OCI-LY7 (cell line): Measurements from ENCODE around the gene DNAH6. TPM values are rescaled to one million over a fixed set of nuclear protein-coding genes. Genes with fewer than 3 reads are reported as not detected.

ENCODE experiments used
- BruUV-seq: library from RNA; stranded (reverse); fragments of 400-500 nt; replicated peaks from 2 replicates; lab custom pipeline; 2021; lab: Mats Ljungman, UMichigan
- CTCF ChIA-PET: fragments of 300-600 bp; sonication (Branson Sonifier 250); formaldehyde crosslinking; loops from one replicate; lab custom pipeline; 2022; ENCODE audit warnings: antibody characterized with exemption; ENCODE audit not compliant: unreplicated experiment; lab: Charles Lee
- POLR2A ChIA-PET: fragments of 300-600 bp; sonication (Branson Sonifier 250); formaldehyde crosslinking; loops from one replicate; lab custom pipeline; 2022; ENCODE audit warnings: antibody characterized with exemption; lab: Charles Lee
- DNase-seq: peaks from one replicate; pipeline ENCODE4 v3.0.0-alpha.2; 2015; ENCODE audit warnings: low spot score
- H2AFZ ChIP-seq: fragments of 200-600 bp; sonication (generic), shearing (Covaris generic); 2 replicates; pipeline ENCODE4 v1.6.1; 2014; ENCODE audit warnings: mild to moderate bottlenecking, antibody characterized with exemption, low read length, moderate library complexity
- H3K27ac ChIP-seq: fragments of 200-600 bp; sonication (generic); 2 replicates; pipeline ENCODE4 v1.5.1; 2014; ENCODE audit warnings: mixed run types, low read depth, mild to moderate bottlenecking, moderate library complexity, low read length, inconsistent platforms; ENCODE audit not compliant: poor library complexity, severe bottlenecking
- H3K36me3 ChIP-seq: fragments of 200-600 bp; sonication (generic); 2 replicates; pipeline ENCODE4 v1.6.1; 2014; ENCODE audit warnings: mild to moderate bottlenecking, antibody characterized with exemption, low read length, moderate library complexity, mixed read lengths; ENCODE audit not compliant: insufficient read depth
- H3K4me1 ChIP-seq: fragments of 200-600 bp; sonication (generic); 2 replicates; pipeline ENCODE4 v1.5.1; 2014; ENCODE audit warnings: mild to moderate bottlenecking, low read length; ENCODE audit not compliant: insufficient read depth, poor library complexity, severe bottlenecking
- H3K4me2 ChIP-seq: fragments of 200-600 bp; sonication (generic); 2 replicates; pipeline ENCODE4 v1.6.1; 2014; ENCODE audit warnings: mild to moderate bottlenecking, low read length
- H3K4me3 ChIP-seq: fragments of 200-600 bp; sonication (generic); 2 replicates; pipeline ENCODE4 v1.5.1; 2014; ENCODE audit warnings: mild to moderate bottlenecking, low read depth, low read length; ENCODE audit not compliant: poor library complexity, severe bottlenecking
- H3K79me2 ChIP-seq: fragments of 200-600 bp; sonication (generic); 2 replicates; pipeline ENCODE4 v1.6.1; 2016; ENCODE audit warnings: low read depth, mild to moderate bottlenecking, low read length, moderate library complexity, mixed read lengths; ENCODE audit not compliant: insufficient read depth
- H3K9me2 ChIP-seq: fragments of 200-600 bp; sonication (generic); 2 replicates; pipeline ENCODE4 v1.6.1; 2016; ENCODE audit warnings: mild to moderate bottlenecking, low read length, mixed read lengths; ENCODE audit not compliant: insufficient read depth
- H3K9me3 ChIP-seq: fragments of 200-600 bp; sonication (generic); 2 replicates; pipeline ENCODE4 v1.6.1; 2014; ENCODE audit warnings: mild to moderate bottlenecking, mixed run types, low read length, mixed read lengths
- H4K20me1 ChIP-seq: fragments of 200-600 bp; sonication (generic); 2 replicates; pipeline ENCODE4 v1.6.1; 2014; ENCODE audit warnings: mild to moderate bottlenecking, antibody characterized with exemption, low read length, moderate library complexity, mixed read lengths; ENCODE audit not compliant: insufficient read depth
- CTCF ChIP-seq: fragments of 200-600 bp; sonication (generic); conservative IDR thresholded peaks from 2 replicates; pipeline ENCODE4 v1.5.1; 2014; ENCODE audit warnings: mild to moderate bottlenecking, antibody characterized with exemption, low read length, moderate library complexity, mixed read lengths
- EZH2phosphoT487 ChIP-seq: fragments of 200-600 bp; sonication (generic); IDR thresholded peaks from 2 replicates; pipeline ENCODE4 v1.6.1; 2018; ENCODE audit warnings: low read depth, borderline replicate concordance, mild to moderate bottlenecking, mixed run types, antibody characterized with exemption, low read length, moderate library complexity, mixed read lengths
- intact Hi-C: fragments of 100-400 bp; cut with micrococcal nuclease; formaldehyde crosslinking; loops from one replicate; pipeline ENCODE4 v1.10.0; 2022; ENCODE audit not compliant: unreplicated experiment
- total RNA-seq, 2 experiments: library from RNA; depleted of rRNA in 1 of 2; stranded (reverse); fragments of >200 nt in 1 of 2; shearing (Covaris generic) in 1 of 2; gene quantifications; 2 replicates each; pipeline ENCODE4 v1.2.3, GENCODE V29; 2014 to 2022

The DNAH6 gene
- total RNA-seq, 2 experiments from 2014 or later, result 0.63 to 1.6 TPM

DNA sequence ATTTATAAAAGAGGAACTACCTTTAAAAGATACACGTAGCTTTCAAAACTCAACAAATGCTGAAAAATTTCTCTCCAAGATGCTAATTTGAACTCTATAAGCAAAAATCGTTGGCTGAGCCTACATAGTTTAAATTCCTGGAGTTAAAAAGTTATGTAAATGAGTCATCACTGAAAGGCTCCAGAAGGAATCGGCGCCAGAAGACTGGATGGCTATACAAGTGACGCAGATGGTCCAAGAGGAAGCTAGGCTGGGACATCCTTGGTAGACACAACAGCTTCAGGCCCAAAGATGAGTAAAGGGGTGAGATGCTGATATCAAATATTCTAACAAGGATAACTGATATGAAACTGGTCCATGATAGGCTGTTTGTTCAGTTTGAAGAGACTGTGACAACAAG lies 22.8 kb upstream of the DNAH6 start:
- H4K20me1 ChIP-seq, result no peaks in the 10 kb centered on the region
- H3K79me2 ChIP-seq, result no peaks in the 10 kb centered on the region
- no peak for DNase-seq
- ChIA-PET CTCF (no interaction called here), POLR2A (no interaction called here)
- H3K9me3 ChIP-seq, result no peaks in the 10 kb centered on the region
- H3K9me2 ChIP-seq, result no peaks in the 10 kb centered on the region
- H3K27ac ChIP-seq, result no peak overlapping the region
- intact Hi-C loops, result loop anchor here (10.0 kb wide), 1 partner anchor 791 kb away; no protein-coding TSS in a partner anchor
- no peaks in the 10 kb centered on the region for H3K4me1 ChIP-seq
- H3K4me3 ChIP-seq, result no peak overlapping the region
- no peak overlapping the region for H2AFZ ChIP-seq
- no peak overlapping the region for H3K4me2 ChIP-seq
- no peaks in the 10 kb centered on the region for H3K36me3 ChIP-seq
- BruUV-seq, result no TSS peak
- TF ChIP-seq EZH2phosphoT487, result no peak
- no peak for TF ChIP-seq CTCF

- H3K4me1 ChIP-seq, result no peaks in the 10 kb centered on the region
- POLR2A ChIA-PET, result no interaction called here
- H3K36me3 ChIP-seq, result no peaks in the 10 kb centered on the region
- H2AFZ ChIP-seq, result no peak overlapping the region
- H3K27ac ChIP-seq, result no peak overlapping the region
- H3K9me2 ChIP-seq, result no peaks in the 10 kb centered on the region
- H4K20me1 ChIP-seq, result no peaks in the 10 kb centered on the region
- no TSS peak for BruUV-seq
- CTCF ChIA-PET, result no interaction called here
- TF ChIP-seq EZH2phosphoT487 (no peak), CTCF (no peak)
- no peaks in the 10 kb centered on the region for H3K79me2 ChIP-seq
- no peak overlapping the region for H3K4me3 ChIP-seq
- intact Hi-C loops, result loop anchor here (10.0 kb wide), 1 partner anchor 791 kb away; no protein-coding TSS in a partner anchor
- no peak overlapping the region for H3K4me2 ChIP-seq
- H3K9me3 ChIP-seq, result no peaks in the 10 kb centered on the region
- no peak for DNase-seq
Measured at GRCh38 chr2:84494070-84494469, 22.2 kb upstream of the DNAH6 start.

GRCh38 chr2:84495539-84496146 lies 20.7 kb upstream of the DNAH6 start:
- Histone ChIP-seq H3K9me2 (no peaks in the 10 kb centered on the region), H3K4me1 (no peaks in the 10 kb centered on the region), H3K79me2 (no peaks in the 10 kb centered on the region), H3K4me2 (no peak overlapping the region), H4K20me1 (no peaks in the 10 kb centered on the region), H3K27ac (no peak overlapping the region), H3K4me3 (no peak overlapping the region), H3K36me3 (no peaks in the 10 kb centered on the region), H2AFZ (no peak overlapping the region), H3K9me3 (no peaks in the 10 kb centered on the region)
- no TSS peak for BruUV-seq
- intact Hi-C loops, result loop anchor here (1.0 to 10.0 kb wide), 4 partner anchors 363 to 789 kb away; no protein-coding TSS in a partner anchor
- POLR2A ChIA-PET, result no interaction called here
- CTCF ChIA-PET, result no interaction called here
- DNase-seq, result peak; percentile 69
- TF ChIP-seq EZH2phosphoT487 (no peak), CTCF (peak; percentile 87)
